NCI-H2171 treated with DMSO at 0.1 percent for 48 hours (cell line): ENCODE results near the gene RTEL1.

Source experiments
- DNase-seq: peaks from one replicate; lab custom pipeline; 2025; lab: John Stamatoyannopoulos, UW

RTEL1 gene

GRCh38 chr20:63698739-63699465, 40.8 kb downstream of the RTEL1 start:
- DNase-seq, result no peak

GRCh38 chr20:63699466-63700198, 41.5 kb downstream of the RTEL1 start:
- no peak for DNase-seq

- no peak for DNase-seq
Observed at GRCh38 chr20:63700199-63701050, 42.3 kb downstream of the RTEL1 start.

- DNase-seq, result no peak
Observed at GRCh38 chr20:63701051-63701328, 42.9 kb downstream of the RTEL1 start.

GRCh38 chr20:63701329-63702035, 43.4 kb downstream of the RTEL1 start:
- DNase-seq, result no peak

DNA sequence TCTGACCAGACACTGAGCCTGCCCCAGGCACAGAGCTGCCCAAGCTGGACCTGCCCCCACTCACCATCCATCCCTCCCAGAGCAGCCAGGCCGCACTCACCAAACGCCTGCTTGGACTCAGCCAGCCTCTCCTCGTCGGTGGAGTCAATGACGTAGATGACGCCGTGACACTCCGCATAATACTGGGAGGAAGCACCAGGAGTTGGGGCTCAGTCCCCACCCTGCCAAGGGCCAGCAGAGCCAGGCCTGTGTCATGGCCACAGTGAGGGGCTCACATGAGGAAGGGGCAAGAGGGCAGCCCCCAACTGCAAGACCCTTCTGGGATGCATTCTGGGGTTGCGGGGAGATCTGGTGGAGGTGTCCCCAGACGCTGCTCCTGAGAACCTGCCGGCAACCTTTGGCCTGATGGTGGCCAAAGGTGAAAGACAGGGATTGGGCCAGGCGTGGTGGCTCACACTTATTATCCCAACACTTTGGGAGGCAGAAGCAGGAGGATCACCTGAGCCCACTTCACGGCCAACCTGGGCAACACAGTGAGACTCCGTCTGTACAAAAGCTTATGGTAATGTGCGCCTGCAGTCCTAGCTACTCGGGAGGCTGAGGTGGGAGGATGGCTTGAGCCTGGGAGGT, 44.0 kb downstream of the RTEL1 start:
- DNase-seq, result no peak

- no peak for DNase-seq
Observed at GRCh38 chr20:63702751-63703470, 44.8 kb downstream of the RTEL1 start.

DNA sequence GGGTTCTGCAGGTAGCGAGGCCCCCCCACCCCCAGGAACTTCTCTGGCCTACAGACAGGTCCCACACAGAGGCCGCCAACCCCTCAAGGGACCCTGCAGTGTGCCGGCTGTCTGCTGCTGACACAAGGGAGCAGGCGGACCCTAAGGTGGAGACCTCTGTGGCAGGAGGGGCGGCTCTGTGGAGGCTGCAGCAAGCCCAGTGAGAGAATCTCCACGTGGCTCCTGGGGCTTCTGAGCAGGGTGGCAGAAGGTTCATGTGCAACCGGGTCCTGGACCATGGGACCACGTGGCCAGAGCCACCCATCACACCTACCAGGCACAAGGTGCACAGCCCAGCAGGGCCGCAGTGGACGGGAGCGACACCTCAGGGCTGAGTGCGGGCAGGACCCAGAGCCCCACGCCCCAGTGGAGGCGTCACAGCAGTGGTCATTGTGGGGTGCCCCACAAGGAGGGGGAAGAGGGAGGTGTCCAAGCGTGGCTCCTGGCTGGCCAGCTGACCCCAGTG, 45.4 kb downstream of the RTEL1 start:
- no peak for DNase-seq

DNA sequence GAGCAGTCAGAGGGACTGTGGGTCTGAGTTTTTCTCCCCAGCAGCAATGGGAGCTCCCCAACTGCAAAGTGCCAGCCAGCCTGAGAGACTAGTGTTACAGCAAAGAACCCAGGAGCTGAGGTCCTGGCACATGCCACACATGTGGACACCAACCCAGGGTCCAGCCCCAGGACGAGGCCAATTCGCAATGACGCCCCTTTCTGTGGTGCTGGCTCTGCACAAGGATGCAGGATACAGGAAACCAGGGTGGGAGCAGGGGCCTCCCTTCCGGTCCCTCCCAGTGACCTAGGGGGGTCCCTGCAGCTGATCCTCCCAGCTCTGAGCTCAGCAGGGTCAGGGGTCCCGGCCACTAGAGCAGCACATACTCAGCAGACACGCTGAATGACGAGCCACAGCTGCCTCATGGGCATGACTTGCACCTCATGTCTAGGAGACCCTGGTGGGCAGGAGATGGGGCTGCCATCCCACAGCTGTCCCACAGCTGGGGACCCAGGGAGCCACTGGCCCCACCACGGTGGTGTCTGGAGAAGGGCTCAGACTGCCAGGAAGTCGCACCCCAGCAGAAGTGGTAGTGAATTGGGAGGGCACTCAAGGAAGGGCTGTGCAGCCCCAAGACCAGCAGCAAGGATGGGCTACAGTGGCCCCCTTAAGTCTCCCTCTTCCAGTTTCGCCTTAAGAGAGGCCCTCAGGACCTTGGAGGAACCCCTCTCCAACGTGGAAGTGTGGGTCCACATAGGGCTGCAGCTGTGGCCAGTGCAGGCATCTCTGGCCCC, 46.0 kb downstream of the RTEL1 start:
- no peak for DNase-seq

- no peak for DNase-seq
Observed at GRCh38 chr20:63704749-63705117, 46.6 kb downstream of the RTEL1 start.

- no peak for DNase-seq
Observed at GRCh38 chr20:63705232-63706026, 47.3 kb downstream of the RTEL1 start.

DNA sequence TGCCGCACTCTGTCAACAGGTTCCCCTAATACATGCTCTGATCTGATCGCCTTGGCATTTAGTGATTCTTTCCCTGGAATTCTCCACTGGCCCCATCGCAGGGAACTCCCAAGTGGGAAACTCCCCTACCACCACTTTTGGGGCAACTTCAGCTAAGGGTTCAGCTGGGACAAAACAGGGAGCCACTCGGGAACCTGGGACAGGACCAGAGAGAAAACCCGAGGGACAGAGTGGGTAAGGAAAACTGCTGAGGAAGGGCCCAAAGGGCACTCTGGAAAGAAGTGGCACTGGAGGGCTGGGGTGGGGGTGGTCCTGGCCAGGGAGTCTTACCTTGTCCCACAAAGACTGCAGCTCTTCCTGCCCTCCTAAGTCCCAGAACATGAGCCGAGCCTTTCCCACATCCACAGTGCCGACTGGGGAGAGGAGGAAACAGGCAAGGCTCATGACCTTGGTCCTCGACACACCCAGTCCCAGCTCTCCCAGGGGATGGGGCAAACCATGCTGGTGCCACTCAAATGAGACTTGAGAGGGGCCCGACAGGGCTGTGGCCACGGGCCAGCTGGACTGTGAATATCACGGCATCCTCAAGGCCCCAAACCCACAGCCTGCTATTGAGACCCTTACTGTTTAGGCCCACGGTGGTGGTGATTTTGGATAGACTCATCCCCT, 48.0 kb downstream of the RTEL1 start:
- no peak for DNase-seq

DNA sequence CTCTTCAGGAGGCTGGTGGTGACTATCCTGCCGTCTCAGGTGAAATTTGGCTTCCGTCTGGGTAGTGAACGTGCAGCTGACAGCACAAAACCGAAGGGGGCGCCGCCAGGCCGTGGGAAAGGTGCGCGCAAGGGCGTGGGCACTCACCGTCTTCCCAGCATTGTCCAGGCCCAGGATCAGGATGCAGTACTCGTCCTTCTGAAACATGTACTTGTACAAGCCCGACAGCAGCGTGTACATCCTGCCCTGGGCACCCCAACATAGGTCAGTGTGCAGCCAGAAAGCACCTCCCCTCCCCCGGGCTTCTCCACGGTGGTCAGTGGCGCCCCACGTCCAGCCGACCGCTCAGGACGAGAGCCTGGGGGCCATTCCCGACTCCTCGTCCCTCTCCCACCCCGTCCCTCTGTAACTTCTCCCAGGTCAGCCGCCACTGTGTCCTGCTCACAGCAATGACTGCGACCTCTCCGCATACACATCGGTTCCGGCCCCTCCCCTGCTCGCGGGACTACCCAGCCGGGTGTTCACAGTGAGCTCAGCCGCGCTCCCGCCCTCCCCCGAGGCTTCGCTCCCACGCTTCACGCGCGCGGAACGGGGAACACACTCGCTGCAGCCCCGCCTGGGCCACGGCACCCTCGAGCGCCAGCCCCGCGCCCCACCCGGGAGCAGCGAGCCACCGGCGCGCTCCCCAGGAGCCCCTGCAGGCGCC, 48.9 kb downstream of the RTEL1 start:
- DNase-seq, result peak; percentile 62

GRCh38 chr20:63707558-63708300, 49.6 kb downstream of the RTEL1 start, which contains the start of the genes ARFRP1 and ZGPAT:
ARFRP1 (minus strand) TSS chr20:63707976; CDS start chr20:63707091, 885 bp downstream.
ZGPAT (plus strand) TSS chr20:63708039; CDS start chr20:63708581, 542 bp downstream.
- peak; percentile 89 for DNase-seq

GRCh38 chr20:63708301-63709148, 50.4 kb downstream of the RTEL1 start:
- DNase-seq, result no peak

DNA sequence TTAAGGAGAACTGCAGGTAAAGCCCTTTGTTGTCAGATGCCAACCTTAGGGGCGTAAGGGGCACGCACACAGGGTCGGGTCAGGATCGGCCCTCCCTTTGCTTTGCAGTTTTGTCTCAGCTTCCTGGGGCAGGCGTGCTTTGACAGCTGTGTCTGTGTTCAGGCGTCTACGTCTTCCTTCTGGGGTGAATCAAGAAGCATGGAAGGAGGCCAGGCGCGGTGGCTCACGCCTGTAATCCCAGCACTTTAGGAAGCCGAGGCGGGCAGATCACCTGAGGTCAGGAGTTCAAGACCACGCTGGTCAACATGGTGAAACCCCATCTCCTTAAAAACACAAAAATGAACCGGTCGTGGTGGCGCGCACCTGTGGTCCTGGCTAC, 51.0 kb downstream of the RTEL1 start:
- no peak for DNase-seq
